Measurements from ENCODE around the gene SLC16A1. TPM values are rescaled to one million over a fixed set of nuclear protein-coding genes. Genes with fewer than 3 reads are reported as not detected.

Gene SLC16A1
- total RNA-seq, 4 donors from 2014 or later, result 10.2 to 53.8 (median 18.4) TPM

DNA sequence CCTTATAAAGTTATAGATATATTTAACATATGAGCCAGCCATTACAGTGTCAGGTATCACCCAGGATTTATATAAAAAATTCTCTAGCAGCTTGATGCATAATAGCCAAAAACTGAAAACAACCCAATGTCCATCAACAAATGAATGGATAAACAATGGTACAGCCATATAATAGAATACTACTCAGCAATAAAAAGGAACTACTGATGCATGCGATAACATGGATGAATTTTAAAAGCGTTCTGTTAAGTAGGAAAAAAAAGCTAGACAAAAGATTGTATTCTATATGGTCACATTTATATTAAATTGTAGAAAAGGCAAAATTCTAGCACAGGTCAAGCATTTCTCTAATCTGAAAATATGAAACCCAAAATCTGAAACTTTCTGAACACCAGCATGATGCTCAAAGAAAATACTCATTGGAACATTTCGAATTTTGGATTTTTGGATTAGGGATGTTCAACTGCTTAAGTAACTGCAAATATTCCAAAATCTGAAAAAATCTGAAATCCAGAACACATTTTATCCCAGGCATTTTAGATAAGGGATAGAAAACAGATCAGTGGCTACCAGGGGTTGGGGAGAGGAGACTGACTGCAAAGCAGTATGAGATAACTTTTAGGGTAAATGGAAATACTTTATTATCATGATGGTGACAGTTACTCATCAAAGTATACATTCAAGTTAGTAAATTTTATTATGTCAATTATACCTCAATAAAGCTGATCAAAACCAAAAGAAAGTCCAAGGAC is 22.0 kb downstream of the SLC16A1 start:
- TF ChIP-seq CTCF (IDR thresholded peaks at IDR 0.05; ENCODE audit: low read depth), result no peak

GRCh38 chr1:112929979-112930378 is 26.0 kb downstream of the SLC16A1 start:
- TF ChIP-seq CTCF (IDR thresholded peaks at IDR 0.05; ENCODE audit: low read depth), result no peak

DNA sequence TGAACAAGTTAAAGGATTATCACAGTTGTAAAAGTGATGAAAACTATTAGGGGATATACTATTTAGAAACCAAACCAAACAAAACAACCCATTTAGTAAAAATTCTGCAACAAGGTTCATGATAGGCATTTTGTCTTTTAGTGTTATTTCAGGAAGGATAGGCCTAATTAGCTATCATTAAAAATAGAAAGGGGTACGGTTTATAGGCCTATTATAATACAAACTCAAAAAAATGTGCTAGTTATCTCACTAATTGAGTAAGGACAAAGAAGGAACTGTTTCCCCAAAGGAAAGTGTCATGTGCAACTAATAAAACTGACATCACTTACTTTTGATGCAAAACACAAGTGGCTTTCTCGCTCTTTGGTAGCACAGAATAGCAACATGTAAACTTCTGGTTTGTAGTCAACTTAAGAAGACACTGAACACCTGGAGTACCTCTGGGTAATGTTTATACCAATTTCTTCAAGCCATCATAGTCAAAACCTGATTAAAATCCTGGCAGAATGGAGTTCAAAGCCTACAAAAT is 28.5 kb downstream of the SLC16A1 start:
- no peak for TF ChIP-seq CTCF (IDR thresholded peaks at IDR 0.05; ENCODE audit: low read depth)

DNA sequence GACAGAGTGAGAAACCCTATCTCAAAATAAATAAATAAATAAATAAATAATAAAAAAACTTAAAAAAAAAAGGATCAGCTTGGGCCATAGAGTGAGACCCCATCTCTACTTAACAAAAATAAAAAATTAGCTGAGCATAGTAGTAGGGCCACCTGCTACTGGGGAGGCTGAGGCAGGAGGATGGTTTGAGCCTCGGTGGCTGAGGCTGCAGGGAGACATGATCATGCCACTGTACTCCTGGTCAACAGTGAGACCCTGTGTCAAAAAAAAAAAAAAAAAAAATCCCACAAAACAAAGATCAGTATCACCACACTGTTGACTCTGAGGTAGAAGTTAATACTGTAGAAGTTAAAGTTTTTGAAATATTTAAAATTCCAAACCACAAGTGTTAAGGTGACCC is 29.1 kb downstream of the SLC16A1 start:
- no peak for TF ChIP-seq CTCF (IDR thresholded peaks at IDR 0.05; ENCODE audit: low read depth)

DNA sequence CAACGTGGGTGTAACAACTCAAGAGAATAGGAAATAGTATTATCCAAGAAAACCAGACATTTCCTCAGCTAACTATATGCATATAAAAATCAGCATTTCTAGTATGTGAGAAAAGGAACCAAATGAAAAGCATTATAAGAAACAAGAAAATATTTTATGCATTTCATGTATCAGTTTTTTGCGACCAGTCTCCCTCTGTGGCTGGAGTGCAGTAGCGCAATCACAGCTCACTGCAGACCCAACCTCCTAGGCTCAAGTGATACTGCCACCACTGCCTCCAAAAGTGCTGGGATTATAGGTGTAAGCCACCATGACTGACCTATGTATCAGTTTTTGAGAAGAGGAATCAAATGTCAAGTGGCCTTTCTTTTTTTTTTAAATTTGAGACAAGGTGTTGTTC is 31.0 kb downstream of the SLC16A1 start:
- TF ChIP-seq CTCF (IDR thresholded peaks at IDR 0.05; ENCODE audit: low read depth), result no peak

- no peak for TF ChIP-seq CTCF (IDR thresholded peaks at IDR 0.05; ENCODE audit: low read depth)
Measured at GRCh38 chr1:112923959-112924349, 32.0 kb downstream of the SLC16A1 start.

GRCh38 chr1:112923234-112923958 is 32.6 kb downstream of the SLC16A1 start:
- no peak for TF ChIP-seq CTCF (IDR thresholded peaks at IDR 0.05; ENCODE audit: low read depth)
